Activated CD8-positive, alpha-beta memory T cell treated with anti-CD3 and anti-CD28 coated beads, Interleukin-2, amount 10 ng/mL, durations not matched to agents 7 days and 5 days (primary cell): ENCODE data around the gene INMT. TPM values are rescaled to one million over a fixed set of nuclear protein-coding genes. Genes with fewer than 3 reads are reported as not detected.

Source experiments
- ATAC-seq: fragments of 150-1000 bp; cut with Tn5 transposase; one replicate; pipeline ENCODE4 v1.10.0; 2021; ENCODE audit warnings: moderate library complexity
- CTCF ChIA-PET: fragments of 350-600 bp; sonication (Branson Sonifier 250); formaldehyde crosslinking; loops from one replicate; lab custom pipeline; 2021; ENCODE audit warnings: antibody characterized with exemption; lab: Charles Lee
- DNase-seq: peaks from one replicate; pipeline ENCODE4 v3.0.0-alpha.2; 2020
- H3K27ac Mint-ChIP-seq: one replicate; pipeline ENCODE4 v1.8.0; 2021; ENCODE audit warnings: mild to moderate bottlenecking, mixed read lengths
- H3K27me3 Mint-ChIP-seq: one replicate; pipeline ENCODE4 v1.8.0; 2021; ENCODE audit warnings: mixed read lengths
- H3K36me3 Mint-ChIP-seq: one replicate; pipeline ENCODE4 v1.8.0; 2021; ENCODE audit warnings: mild to moderate bottlenecking, mixed read lengths
- H3K4me1 Mint-ChIP-seq: one replicate; pipeline ENCODE4 v1.8.0; 2021; ENCODE audit warnings: mixed read lengths
- H3K4me3 Mint-ChIP-seq: one replicate; pipeline ENCODE4 v1.8.0; 2021; ENCODE audit warnings: mild to moderate bottlenecking, moderate library complexity, mixed read lengths
- H3K9me3 Mint-ChIP-seq: one replicate; pipeline ENCODE4 v1.8.0; 2022; ENCODE audit warnings: low read depth, mixed read lengths
- total RNA-seq, 2 experiments: library from RNA; stranded (reverse); gene quantifications; one replicate each; pipeline ENCODE4 v1.2.3, GENCODE V29; 2021

The INMT gene
- total RNA-seq, 2 experiments from 2014 or later: 0.12 TPM; not detected in 1

DNA sequence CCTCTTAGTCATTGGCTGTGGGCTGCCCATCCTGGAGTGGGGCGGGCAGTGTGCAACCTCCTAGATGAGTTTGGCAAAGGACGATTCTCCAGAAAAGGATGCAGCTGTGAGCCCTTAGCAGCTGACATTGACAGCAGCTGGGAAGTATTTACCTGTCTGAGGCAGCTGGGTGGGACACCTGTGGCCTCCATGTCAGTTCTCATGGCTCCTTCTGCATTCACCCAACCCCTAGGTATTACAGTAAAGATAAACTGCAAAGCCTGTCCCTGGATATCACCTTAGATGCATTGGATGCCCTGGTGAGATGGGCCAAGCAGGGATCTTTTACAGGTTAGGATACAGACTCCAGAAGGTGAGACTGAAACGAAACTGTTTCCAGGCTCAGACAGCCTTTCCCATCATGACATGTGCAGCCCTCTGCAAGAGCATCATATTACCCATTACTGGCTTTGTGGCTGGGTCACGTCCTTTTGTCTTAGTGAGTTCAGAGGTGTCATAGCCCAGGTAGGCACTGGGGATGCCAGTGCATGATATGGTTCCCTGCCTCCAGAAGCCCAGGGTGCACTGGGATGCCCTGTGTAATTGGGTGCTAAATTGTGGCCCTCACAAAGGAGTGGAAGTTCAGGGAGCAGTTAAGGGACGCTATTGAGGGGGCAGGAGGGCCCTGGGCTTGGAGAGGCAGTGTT, 48.2 kb downstream of the INMT start:
- no peaks in the 10 kb centered on the region for H3K9me3 Mint-ChIP-seq
- ATAC-seq (no peak), DNase-seq (no peak)
- H3K4me1 Mint-ChIP-seq: peaks cover 25% of the 10 kb centered on the region
- H3K27ac Mint-ChIP-seq: no peak overlapping the region
- CTCF ChIA-PET: interaction anchor here (1.2 to 1.9 kb wide), 2 partner anchors 17 to 322 kb away, joined by 5 to 6 read pairs; no protein-coding TSS in a partner anchor
- no peaks in the 10 kb centered on the region for H3K27me3 Mint-ChIP-seq
- H3K36me3 Mint-ChIP-seq: peaks cover 1% of the 10 kb centered on the region
- H3K4me3 Mint-ChIP-seq: no peak overlapping the region

DNA sequence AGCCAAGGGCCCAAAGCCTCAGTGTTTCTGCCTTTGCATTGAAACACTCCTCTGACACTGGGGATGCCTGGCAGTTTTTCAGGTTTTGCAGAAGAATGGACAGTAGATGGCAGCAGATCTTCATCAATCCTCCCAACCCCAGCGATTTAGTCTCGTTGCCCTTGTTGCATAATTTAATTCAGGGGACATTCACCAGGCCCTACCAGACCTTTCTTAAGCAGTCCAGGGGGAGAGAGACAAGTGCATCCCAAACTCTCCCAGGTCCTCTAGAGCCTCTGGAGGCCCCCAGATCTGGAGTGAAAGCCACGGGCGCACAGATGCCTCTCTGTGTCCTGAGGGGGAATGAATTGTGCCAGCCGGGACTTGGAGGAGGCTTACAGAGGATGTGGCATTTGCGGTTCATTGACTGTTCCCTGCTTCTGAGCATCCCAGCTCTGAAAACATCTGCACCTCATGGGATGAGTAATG, 48.9 kb downstream of the INMT start:
- DNase-seq (peak; percentile 55), ATAC-seq (peak; percentile 67)
- H3K27me3 Mint-ChIP-seq: no peaks in the 10 kb centered on the region
- H3K9me3 Mint-ChIP-seq: no peaks in the 10 kb centered on the region
- peaks cover 20% of the 10 kb centered on the region for H3K4me1 Mint-ChIP-seq
- peaks cover 1% of the 10 kb centered on the region for H3K36me3 Mint-ChIP-seq
- H3K4me3 Mint-ChIP-seq: no peak overlapping the region
- H3K27ac Mint-ChIP-seq: no peak overlapping the region
- CTCF ChIA-PET: interaction anchor here (1.0 to 1.4 kb wide), 2 partner anchors 183 to 322 kb away, joined by 3 to 5 read pairs; no protein-coding TSS in a partner anchor

DNA sequence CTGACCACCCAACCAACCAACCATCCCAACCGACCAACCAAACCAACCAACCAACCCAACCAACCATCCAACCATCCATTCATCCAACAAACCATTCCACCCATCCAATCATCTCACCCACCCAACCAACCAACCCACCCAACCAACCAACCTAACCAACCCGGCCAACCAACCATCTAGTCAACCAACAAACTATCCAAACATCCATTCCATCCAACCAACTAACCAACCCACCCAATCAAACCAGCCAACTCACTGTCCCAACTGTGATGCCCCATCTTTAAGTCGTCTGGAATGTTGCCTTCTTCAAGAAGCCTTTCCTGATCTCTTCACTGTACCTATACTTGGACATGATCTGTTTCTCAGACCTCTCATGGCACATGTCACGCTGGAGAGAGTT, 50.9 kb downstream of the INMT start:
- peaks cover 6% of the 10 kb centered on the region for H3K4me1 Mint-ChIP-seq
- CTCF ChIA-PET: no interaction called here
- ATAC-seq: no peak
- DNase-seq: no peak
- no peak overlapping the region for H3K4me3 Mint-ChIP-seq
- H3K27me3 Mint-ChIP-seq: no peaks in the 10 kb centered on the region
- peak overlapping the region; percentile 16 for H3K27ac Mint-ChIP-seq
- no peaks in the 10 kb centered on the region for H3K9me3 Mint-ChIP-seq
- no peaks in the 10 kb centered on the region for H3K36me3 Mint-ChIP-seq

DNA sequence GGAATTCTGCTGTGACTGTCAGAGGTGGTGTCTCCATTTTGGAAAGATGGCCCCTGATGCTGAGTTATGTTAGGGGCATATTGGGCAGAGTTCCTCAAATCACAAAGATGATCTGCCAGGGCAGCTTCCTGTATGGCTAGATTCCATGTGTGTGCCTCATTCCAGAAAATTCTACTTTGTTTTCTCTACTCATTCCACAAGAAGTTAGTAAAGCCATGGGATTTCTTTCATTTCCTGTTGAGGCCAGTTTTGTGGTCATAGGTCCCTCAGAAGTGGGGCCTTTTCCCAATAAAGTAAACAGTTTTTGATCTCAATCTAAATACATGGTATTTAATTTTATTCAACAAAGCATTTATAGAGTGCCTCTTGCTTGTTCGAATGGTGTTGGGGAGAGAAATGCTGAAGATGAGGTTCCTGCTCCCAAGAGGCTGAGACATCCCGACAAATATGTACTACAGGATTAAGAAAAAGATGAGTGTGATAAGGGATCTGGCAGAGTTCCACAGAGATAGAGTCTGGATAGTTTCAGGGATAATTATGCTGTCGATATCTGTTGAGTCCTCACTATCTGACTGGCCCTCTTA, 52.2 kb downstream of the INMT start:
- DNase-seq (no peak), ATAC-seq (no peak)
- CTCF ChIA-PET: no interaction called here
- Mint-ChIP-seq H3K4me1 (peaks cover 6% of the 10 kb centered on the region), H3K4me3 (no peak overlapping the region), H3K27me3 (no peaks in the 10 kb centered on the region), H3K27ac (no peak overlapping the region), H3K9me3 (no peaks in the 10 kb centered on the region), H3K36me3 (no peaks in the 10 kb centered on the region)

DNA sequence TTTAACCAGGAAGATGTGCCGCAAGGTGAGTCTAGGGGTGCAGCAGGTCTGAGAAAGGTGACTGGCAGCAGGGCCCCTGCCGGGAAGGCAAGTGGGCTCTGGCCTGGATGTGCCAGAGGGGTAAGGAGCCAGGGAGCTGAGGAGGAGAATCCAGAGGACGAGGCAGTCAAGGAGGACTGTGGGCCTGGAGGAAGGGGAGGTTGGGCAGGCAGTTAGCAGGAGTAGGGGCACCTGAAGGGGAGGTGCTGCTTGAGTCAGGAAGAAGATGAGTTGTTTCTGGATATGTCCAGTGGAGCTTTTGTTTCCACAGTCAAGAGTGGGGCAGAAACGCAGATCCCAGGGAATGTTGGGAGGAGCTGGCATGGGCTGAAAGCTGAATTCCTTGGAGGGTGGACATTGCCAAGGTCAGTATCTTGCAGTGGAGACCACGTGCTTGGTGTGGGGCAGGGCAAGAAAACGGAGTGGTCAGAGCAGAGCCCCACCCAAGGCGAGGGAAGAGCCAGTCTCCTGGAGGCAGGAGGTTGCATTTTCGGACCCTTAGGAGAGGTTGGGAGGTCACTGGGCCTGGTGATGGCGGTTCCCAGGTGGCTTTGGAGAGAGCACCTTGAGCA, 53.3 kb downstream of the INMT start:
- H3K27ac Mint-ChIP-seq: no peak overlapping the region

DNA sequence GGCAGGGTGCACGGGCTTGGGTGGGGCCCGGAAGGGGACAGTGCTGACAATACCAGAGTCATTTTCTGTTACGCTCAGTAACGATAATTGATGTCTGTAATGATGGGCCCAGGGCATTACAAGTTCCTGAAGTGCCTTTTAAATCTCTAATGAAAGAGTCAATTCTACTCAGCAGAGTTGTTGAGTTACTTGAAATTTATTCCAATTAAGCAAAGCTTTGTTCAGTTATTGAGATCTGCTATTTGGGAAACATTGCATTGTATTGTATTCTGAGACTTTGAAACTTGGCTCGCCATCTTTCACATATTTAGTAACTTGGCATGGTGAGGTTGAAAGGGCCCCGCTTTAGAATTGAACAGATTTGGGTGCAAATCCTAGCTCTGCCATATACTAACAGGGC, 54.0 kb downstream of the INMT start:
- H3K4me1 Mint-ChIP-seq: peaks cover 4% of the 10 kb centered on the region
- DNase-seq: no peak
- ATAC-seq: no peak
- no peak overlapping the region for H3K4me3 Mint-ChIP-seq
- no peak overlapping the region for H3K27ac Mint-ChIP-seq
- no peaks in the 10 kb centered on the region for H3K9me3 Mint-ChIP-seq
- CTCF ChIA-PET: no interaction called here
- H3K27me3 Mint-ChIP-seq: no peaks in the 10 kb centered on the region
- no peaks in the 10 kb centered on the region for H3K36me3 Mint-ChIP-seq

More for the DNA sequence above, 53.3 kb downstream of the INMT start:
- CTCF ChIA-PET: no interaction called here
- no peaks in the 10 kb centered on the region for H3K27me3 Mint-ChIP-seq
- H3K9me3 Mint-ChIP-seq: no peaks in the 10 kb centered on the region
- no peak overlapping the region for H3K4me3 Mint-ChIP-seq
- DNase-seq: no peak
- no peak for ATAC-seq
- no peaks in the 10 kb centered on the region for H3K36me3 Mint-ChIP-seq
- peaks cover 6% of the 10 kb centered on the region for H3K4me1 Mint-ChIP-seq

Other genes with a start within 250 kb of the INMT start
- gene GGCT, start 247.3 kb upstream of the INMT start, total RNA-seq: 10 to 100 TPM; 46.1 to 58.8 TPM
- 100 to 1,000 TPM; 203 to 260 TPM for gene GARS1, start 157.3 kb upstream of the INMT start, total RNA-seq
- not detected for gene CRHR2, start 69.7 kb upstream of the INMT start, total RNA-seq
- 1 to 10 TPM; 1.1 to 1.3 TPM for gene MINDY4, start 19.3 kb downstream of the INMT start, total RNA-seq
- gene AQP1, start 159.7 kb downstream of the INMT start, total RNA-seq: under 1 TPM in 1 of 2 experiments, not detected in 1; 0.15 TPM
- gene GHRHR, start 211.8 kb downstream of the INMT start, total RNA-seq: not detected